GM21786 (cell line): Measurements from ENCODE around the gene RBM20.
"Not testable (repeated sequence)": the region's sequence is repeated elsewhere in the genome, so short reads cannot be mapped to it uniquely, and the experiment has no call there.

Source experiments
- ATAC-seq: cut with Tn5 transposase; IDR thresholded peaks from one replicate; pipeline ENCODE4 v1.9.1; 2021; ENCODE audit not compliant: unreplicated experiment

Gene RBM20

DNA sequence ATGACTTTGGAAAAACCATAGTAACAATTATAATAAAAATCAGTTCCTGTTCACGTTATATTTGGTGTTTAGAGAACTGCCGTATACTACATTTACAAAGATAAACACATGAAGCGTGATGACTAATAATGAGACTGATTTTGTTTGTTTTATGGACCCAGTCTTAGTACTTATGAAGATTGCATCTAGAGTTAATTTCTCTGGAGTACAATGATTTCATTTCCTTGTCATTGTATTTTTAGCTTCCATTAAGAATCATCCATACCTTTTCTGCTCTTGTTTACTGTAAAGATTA lies 2.9 kb downstream of the RBM20 start:
- ATAC-seq: no peak

DNA sequence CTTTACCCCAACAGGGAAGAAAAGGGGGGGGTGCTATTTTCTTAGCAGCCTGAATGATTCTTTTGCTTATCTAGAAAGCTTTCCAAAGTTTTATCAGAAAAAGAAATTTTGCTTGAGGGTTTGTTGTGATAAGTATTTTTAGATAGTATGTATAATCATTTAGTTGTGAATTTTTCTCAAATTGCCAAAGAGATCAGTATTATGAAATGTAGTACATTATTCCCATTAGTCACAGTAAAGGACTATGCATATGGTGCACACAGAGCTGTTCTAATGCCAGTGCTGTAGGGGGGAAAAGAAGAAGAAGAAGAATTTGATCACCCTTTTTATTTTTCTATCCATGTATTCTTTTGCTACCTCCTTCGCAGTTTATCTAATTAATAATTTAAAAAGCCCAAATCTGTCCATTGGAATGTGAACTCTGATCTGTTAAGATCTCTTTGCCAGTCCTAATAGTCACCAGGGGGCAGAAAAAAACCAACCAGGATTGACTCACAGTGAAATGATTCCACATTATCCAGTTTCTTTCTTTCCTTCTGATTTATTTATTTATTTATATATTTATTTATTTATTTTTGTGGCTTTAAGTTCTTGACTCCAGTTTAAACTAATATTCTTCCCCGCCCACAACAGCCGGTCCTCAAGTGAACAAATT lies 4.7 kb downstream of the RBM20 start:
- ATAC-seq: no peak

DNA sequence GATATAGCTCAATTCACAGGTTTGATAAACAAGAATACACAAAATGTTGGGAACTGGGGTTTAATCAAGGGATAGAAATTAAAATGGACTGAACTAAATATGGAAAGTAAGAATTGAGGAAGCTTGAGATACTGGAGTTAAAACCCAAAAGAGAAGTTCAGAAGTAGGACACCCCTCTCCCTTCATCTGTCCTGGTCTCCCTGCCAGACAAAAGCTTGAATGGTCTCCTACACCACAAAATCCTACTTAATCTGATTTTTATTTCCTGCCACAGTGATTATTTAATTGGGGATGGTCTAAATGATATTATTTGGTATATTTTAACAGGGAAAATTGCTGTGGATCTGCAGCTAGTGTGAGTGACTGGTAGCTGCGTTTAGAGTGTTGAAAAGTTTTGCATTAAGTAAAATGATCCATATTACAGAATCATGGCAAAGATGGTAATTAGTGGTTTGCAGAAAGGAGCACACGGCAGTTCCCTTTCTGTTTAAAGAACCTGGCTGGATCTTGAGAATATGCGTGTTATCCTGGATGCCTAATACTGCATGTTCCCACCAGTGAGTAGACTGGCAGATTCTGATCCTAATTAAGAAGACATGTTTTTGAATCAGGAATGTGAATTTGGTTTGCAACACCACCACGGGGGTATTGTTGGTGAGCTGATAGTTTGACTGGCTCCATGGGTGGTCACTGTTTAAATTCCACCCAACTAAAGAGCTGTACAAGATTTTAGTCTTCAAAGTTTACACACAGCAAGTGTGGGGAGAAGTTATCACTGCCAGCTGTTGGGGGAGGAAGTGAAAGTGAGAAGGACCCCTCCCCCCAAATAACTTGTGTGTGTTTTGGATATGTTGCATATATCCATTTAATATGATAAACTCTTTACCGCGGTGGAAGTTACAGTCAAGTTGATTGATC lies 5.5 kb downstream of the RBM20 start:
- ATAC-seq: no peak

DNA sequence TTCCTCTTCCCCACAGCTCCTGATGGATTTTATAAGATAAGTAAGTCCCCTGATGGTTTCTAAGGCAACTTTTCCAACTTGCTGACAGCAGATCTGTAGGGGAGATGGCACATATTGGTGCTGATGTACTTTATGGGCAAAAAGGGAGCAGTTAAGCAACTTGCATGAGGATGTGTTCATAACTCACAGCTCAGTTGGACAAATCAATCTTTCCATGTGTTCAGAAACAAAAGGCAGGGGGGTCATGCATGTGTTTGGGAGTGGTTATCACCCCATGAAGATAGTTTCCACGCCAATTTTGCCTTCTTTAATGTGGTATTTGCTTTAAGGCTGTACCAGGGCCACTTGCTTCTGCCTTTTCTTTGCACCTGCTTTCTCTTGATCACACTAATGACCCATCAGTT lies 6.1 kb downstream of the RBM20 start:
- ATAC-seq: no peak

DNA sequence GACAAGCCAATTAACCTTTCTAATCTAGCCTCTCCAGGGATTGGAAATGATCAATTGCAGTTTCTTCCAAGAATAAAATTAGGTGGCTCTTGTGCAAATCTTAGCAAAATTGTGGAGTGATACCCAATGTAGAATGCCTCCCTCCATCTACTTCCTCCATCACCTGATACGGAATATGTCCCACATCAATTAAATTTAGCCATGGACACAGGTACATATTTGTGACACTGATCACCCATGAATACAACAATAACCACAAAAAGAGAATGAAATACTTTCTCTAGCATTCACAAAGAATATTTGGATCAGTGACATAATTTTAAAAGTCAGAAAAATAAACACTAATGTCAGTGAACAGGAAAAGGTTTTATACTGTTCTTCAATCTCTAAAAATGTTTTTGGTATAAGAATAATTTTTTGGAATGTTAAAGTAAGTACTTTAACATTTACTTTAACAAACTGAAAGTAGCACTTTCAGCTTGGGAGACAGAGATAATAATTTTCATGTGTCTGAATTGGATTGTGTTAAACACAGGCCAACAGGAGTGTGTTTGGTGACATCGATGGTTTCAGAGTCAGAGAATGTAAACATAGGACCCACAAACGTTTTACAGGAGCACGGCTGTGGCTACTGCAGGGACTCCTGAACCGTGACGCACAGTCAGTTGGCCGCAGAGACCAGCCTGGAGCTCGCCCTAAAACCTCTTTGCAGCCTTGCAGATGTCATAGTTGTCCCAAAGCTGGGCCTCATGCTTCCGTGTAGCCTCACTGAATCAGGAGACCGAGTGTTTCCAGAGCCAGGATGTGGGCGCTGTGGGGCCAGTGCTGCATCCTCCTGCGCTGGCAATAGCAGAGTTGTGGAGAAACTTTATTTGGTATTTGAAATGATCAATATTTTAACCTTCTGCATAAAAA lies 7.2 kb downstream of the RBM20 start:
- peak; percentile 89 for ATAC-seq

DNA sequence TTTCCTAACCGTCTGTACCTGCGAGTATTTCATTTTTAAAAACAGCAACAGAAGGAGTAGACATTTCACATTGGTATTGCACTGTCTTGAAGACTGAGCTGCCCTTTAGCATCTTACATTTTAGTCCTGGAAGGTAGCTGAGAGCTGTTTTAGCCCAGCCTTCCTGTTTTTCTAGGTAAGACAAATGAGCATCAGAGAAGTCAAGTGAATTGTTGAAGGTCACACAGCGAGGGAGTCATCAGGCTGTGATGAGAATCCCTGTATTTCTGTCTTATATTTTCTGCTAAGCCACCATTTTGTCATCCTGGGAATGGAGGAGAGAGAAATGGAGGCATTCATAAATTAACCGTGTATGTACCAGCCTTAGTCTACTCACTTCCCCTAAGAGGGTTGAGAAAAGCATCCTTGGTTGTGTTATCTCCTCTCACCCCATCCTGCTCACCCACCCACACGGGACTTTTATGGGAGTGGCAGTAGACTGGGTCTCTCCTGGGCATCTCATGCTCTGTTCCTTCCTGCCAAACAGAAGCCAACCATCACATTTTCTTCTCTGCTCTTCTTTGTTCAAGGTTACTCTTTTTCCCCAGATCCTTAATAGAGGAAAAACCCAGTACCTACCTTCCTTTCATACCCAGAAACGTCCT lies 8.5 kb downstream of the RBM20 start:
- no peak for ATAC-seq

DNA sequence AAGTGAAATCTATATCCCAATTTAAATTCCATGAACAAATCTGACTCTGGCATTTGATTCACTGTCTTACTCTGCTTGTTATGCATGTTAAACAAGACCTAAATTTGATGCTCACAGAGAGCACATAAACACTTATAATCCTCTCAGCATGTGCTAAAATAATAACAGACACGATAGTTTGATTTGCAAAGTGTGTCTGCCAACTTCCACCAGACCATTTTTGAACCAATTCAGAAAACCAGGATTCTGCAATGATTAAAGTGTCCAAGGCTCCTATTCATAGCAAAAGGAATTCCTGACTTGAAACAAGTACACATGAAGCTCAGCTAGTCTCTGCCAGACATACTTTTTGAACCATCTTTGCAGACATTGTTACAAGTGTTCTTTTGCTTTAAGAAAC lies 11.2 kb downstream of the RBM20 start:
- ATAC-seq: no peak

DNA sequence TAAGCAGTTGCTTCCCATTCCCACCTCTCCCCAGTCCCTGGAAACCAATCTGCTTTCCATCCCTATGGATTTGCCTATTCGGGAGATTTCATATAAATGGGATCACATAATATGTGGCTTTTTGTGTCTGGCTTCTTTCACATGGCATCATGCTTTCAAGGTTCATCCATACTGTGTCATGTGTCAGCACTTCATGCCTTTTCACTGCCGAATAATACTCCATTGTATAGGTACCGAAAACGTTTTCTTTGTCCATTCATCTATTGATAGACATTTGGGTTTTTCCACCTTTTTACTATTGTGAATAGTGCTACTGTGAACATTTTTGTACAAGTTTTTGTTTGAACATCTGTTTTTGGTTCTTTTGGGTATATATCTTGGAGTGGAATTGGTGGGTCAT lies 12.5 kb downstream of the RBM20 start:
- ATAC-seq: no peak

DNA sequence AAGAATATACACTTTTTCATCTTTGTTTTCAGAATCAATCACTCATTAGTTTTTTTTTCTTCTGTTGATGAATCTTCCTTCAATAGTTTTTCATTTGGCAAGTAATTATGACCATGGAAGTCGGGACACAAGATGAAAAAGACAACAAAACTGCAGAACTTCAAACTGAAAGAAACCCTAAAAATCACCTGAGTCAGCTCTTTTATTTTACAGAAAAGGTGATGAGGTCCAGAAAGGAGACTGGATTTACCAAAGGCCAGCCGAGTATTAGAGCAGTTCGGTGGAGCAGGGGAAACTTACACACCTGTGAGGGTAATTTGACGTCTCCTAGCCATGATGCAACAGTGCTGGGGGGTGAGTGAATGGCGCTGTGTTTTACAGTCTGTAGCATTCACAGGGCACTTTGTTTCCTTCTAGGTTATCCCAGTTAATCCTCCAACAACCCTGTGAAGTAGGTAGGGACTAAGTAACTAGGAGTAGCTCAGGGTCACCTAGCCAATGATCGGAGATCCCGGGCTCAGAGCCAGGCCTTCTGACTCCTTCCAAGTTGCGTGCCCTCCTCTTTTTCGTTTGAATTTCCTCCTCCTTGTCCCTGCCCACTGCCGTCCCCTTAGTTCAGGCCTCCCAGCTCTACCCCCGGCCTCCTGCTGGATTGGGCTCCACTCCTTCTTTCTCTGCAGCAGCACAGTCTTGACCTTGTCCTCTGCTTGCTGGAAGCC lies 14.0 kb downstream of the RBM20 start:
- ATAC-seq: no peak

DNA sequence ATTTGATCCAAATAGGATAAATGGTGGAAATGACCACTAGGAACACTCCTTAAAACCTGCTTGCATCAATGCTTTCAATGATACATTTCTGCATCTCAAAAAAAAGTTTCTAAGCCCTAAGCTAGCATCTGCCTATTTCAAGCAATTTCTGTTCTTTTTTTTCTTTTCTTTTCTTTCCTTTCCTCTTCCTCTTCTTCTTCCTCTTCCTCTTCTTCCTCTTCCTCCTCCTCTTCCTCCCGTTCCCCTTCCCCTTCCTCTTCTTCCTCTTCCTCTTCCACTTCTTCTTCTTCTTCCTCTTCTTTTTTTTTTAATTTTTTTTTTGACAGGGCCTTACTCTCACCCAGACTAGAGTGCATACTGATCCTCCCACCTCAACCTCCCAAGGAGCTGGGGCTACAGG lies 15.4 kb downstream of the RBM20 start:
- ATAC-seq: no peak

DNA sequence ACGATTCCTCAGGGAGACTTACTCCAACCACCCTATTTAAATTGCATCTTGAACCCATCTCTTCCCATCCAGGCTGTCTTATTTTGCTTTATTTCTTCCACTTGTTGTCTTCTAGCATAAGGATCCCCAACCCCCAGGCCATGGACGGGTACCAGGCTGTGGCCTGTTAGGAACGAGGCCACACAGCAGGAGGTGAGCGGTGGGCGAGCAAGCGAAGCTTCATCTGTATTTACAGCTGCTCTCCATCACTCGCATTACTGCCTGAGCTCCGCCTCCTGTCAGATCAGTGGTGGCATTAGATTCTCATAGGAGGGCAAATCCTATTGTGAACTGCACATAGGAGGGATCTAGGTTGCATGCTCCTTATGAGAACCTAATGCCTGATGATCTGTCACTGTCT lies 16.2 kb downstream of the RBM20 start:
- ATAC-seq: not testable (repeated sequence)

DNA sequence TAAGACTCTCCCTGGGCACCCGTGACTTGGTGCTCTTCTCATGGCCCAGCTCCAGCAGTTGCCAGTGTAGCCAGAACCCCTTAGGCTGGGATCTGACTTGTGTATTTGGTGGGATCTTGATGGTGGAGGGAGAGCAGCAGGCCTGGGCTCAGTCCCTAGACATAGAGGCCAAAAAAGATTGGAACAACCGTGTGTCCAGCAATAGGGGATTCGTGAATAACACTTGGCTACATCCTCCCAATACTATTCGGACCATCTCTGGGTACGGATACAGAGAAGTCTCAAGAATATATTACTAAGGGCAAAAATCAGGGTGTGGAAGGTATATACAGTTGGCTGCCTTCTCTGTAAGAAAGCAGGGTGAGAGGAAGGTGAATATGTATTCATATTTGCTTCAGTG lies 17.2 kb downstream of the RBM20 start:
- no peak for ATAC-seq

DNA sequence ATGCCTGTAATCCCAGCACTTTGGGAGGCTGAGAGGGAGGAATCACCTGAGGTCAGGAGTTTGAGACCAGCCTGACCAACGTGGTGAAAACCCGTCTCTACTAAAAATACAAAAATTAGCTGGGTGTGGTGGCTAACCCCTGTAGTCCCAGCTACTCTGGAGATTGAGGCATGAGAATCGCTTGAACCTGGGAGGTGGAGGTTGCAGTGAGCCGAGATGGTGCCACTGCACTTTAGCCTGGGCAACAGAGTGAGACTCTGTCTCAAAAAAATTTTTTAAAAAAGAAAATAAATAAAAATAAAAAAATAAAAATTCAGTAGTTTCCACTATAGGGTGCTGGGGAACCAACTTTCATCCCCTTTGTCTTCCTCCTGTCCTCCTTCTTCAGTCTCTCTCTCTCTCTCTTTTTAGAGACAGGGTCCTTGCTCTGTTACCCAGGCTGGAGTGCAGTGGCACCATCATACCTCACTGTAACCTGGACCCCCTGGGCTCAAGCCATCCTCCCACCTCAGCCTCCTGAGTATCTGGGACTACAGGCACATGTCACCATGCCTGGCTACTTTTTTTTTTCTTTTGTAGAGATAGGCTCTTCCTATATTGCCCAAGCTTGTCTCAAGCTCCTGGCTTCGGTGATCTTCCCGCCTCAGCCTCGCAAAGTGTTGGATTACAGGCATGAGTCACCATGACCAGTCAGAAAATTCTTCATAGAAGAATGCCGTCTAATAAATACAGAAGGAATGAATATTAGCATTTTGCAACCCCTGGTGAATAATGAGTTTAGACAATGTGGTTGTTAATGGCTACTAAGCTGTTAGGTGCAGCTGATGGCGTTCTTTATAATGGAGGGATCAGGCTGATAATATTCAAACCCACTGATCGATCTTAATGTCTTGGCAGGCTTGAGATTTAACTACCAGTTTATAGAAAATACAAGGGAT lies 20.6 kb downstream of the RBM20 start:
- no peak for ATAC-seq

DNA sequence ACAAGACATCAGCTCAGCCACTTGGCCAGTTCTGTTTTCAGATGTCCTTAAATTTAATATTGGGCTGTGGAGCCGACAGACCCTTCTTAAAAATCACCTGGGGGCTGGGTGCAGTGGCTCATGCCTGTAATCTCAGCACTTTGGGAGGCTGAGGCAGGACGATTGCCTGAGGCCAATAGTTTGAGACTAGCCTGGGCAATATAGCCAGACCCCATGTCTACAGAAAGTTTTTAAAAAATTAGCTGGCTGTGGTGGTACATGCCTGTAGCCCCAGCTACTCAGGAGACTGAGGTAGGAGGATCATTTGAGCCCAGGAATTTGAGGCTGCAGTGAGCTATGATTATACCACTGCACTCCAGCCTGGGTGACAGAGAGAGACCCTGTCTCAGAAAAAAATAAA lies 22.1 kb downstream of the RBM20 start:
- ATAC-seq: not testable (repeated sequence)

DNA sequence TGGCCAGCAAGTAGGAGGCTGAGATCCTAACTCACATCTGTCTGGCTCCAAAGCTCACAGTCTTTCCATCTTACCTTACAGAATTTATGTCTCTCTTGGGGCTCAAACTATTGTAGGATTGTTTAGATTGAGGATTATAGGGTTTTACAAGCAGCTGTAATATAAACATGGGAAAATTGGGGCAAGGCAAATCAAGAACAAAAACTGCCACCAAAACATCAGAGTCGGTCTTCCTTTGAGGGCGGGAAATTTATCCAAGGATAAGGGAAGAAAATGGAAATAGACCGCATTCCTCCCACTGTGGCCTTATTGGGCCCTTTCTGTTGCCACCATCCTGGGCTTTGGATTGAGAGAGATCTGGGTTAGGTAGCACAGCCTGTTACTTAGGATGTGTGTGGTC lies 22.5 kb downstream of the RBM20 start:
- ATAC-seq: no peak

DNA sequence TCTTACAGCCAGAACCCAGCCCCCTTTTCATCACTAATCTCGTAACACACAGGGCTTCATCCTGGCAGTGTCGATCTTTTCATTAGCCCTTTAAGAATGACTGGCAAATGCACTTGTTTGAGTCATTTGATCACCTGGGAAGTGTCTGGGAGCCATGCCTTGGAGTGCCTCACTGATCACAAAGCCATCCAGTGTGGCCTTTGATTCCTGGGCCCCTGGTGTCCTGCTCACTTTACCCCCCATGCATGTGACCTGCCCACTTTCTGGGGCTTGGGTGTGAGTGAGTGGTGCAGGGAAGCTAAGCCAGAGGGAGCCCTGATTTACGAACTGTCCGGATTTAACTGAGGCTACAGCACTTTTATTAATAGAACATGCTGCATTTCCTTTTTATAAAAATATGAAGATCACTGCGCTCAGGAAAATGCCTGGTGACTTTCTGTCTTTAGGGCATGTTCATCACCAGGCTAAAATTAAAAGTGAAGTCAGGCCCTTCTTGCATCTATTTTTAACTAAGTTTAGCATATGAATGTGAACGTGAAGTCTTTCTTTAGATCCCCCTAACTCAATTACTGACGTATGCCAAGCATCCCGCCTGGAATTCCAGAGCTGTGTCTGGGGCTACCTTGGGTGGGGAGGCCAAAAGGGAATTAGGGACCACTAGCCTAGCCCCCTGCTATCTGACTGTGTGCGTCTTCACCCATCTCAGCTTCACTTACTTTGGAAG lies 23.6 kb downstream of the RBM20 start:
- no peak for ATAC-seq

DNA sequence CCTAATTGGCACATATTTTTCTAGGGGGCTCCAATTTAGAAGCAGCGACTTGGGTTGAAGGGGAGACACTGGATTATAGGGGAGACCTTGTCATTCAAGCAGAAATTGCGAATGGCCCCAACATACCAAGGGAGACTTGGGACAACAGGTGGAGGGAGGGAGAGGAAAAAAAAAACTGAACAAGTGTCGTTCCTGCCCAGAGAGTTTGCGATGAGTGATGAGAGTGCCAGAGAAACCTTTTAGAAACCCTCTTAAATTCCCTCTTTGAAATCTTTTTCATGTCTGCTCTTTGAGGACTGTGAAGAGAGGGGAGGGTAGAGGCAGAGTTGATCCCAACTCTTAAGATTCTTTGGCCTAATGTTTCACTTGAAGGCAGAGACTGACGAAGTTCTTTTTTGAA lies 24.3 kb downstream of the RBM20 start:
- no peak for ATAC-seq

DNA sequence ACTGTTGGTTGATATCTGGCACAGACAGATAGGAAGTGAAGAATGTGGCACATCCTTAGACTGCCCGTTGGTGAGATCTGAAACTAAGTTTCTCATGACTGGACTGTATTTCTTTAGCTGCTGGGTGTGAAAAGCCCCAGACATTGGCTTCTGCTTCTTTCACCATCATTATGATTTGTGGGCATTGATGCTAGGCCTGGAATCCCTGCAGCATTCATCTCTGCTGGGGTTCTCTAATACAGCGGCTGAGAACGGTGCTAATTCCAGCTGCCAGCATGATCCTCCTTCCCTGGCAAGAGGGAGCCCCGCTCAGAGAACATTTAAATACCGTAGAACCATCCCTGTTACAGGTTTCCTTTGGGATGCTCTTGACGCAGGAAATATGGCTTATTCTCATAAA lies 26.2 kb downstream of the RBM20 start:
- ATAC-seq: no peak
